Measurements from ENCODE around the gene TSPAN32. TPM values are rescaled to one million over a fixed set of nuclear protein-coding genes. Genes with fewer than 3 reads are reported as not detected.

Gene TSPAN32
- not detected in 2 replicates for total RNA-seq

GRCh38 chr11:2301631-2302305, at the start of gene TSPAN32, which contains the start of gene C11orf21:
TSS of gene TSPAN32 (plus strand) at chr11:2302013. CDS start at chr11:2302150, 137 bp downstream.
TSS of gene C11orf21 (minus strand) at chr11:2301918. CDS start at chr11:2301808, 110 bp downstream.

DNA sequence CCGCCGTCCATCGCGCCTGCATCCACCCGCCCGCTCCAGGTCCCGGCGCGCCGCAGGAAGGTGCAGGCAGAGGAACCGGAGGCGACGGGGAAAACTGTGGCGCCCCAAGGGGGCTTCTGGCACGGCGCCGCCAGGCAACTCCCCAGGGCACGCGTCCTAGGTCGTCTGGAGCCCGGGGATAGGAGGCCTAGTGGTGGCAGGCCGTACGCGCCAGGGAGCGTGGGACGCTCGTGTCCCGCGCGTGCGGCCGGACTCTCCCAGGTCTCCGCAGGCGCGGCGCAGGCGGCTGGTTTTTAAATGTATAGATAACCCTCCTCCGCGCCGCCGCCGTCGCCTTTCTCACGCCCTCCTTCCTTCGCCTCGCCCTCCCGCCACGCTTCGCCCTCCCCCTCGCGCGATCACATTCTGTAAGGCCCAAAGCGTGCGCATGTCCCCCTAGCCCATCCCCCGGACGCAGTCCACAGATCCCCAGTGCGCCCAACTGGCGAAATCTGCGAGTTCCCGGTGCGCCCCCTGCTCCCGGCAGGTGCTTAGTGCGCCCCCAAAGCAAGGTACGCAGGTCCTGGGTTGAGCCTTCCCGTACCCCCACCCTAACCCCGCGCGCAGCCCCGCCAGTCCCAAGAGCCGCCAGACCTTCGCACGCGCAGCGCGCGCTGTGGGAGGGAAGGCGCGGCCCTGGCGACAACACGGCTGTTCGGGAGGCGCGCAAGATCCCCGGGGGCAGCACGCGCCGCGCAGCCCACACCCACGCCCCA, 31.3 kb upstream of the TSPAN32 start, which contains the start of gene ASCL2:
ASCL2 (minus strand) TSS at position 267 of the 755 bp plus-strand sequence; CDS start at position 11, 256 bp downstream.

Other genes starting within 250 kb of the TSPAN32 start
- gene IGF2, start 162.6 kb upstream of the TSPAN32 start, total RNA-seq, result under 0.01 and 1.7 TPM in 2 replicates
- gene INS, start 140.8 kb upstream of the TSPAN32 start, total RNA-seq, result not detected in 2 replicates
- not detected in 2 replicates for gene TH, start 130.2 kb upstream of the TSPAN32 start, total RNA-seq
- not detected in 2 replicates for gene ASCL2, start 31.4 kb upstream of the TSPAN32 start, total RNA-seq
- gene C11orf21, start 95 bp upstream of the TSPAN32 start, total RNA-seq, result not detected in 2 replicates
- gene CD81, start 75.3 kb downstream of the TSPAN32 start, total RNA-seq, result 107 and 229 TPM in 2 replicates
- gene TSSC4, start 98.7 kb downstream of the TSPAN32 start, total RNA-seq, result 44.0 and 67.9 TPM in 2 replicates
- gene TRPM5, start 142.5 kb downstream of the TSPAN32 start, total RNA-seq, result not detected in 2 replicates
- gene KCNQ1, start 143.0 kb downstream of the TSPAN32 start, total RNA-seq, result not detected in 2 replicates

Data from regular cardiac myocyte (primary cell).